Activated B cell treated with CpG ODN at 0.5 μM for 24 hours (primary cell): ENCODE measurements around the gene BRD7. TPM values are rescaled to one million over a fixed set of nuclear protein-coding genes. Genes with fewer than 3 reads are reported as not detected.

Experiments used
- ATAC-seq: fragments of 200-7000 bp; cut with Tn5 transposase; one replicate; pipeline ENCODE4 v1.10.0; 2021; ENCODE audit warnings: low read depth, mild to moderate bottlenecking, moderate library complexity
- CTCF ChIA-PET: fragments of 350-600 bp; sonication (Branson Sonifier 250); formaldehyde crosslinking; loops from one replicate; lab custom pipeline; 2021; ENCODE audit warnings: antibody characterized with exemption; lab: Charles Lee
- POLR2A ChIA-PET: fragments of 350-600 bp; sonication (Branson Sonifier 250); formaldehyde crosslinking; loops from one replicate; lab custom pipeline; 2021; ENCODE audit warnings: antibody characterized with exemption; lab: Charles Lee
- DNase-seq: peaks from one replicate; pipeline ENCODE4 v3.0.0; 2022
- H3K27ac Mint-ChIP-seq: one replicate; pipeline ENCODE4 v1.8.0; 2020; ENCODE audit warnings: mixed read lengths
- H3K27me3 Mint-ChIP-seq: one replicate; pipeline ENCODE4 v1.8.0; 2021; ENCODE audit warnings: mixed read lengths
- H3K36me3 Mint-ChIP-seq: one replicate; pipeline ENCODE4 v1.8.0; 2021; ENCODE audit warnings: low read depth, mixed read lengths
- H3K4me1 Mint-ChIP-seq: one replicate; pipeline ENCODE4 v1.8.0; 2021; ENCODE audit warnings: mixed read lengths
- H3K4me3 Mint-ChIP-seq: one replicate; pipeline ENCODE4 v1.8.0; 2020; ENCODE audit warnings: mild to moderate bottlenecking, mixed read lengths
- H3K9me3 Mint-ChIP-seq: one replicate; pipeline ENCODE4 v1.8.0; 2020; ENCODE audit warnings: mixed read lengths
- intact Hi-C: fragments of 100-400 bp; cut with micrococcal nuclease; formaldehyde crosslinking; loops from one replicate; pipeline ENCODE4 v1.15.1; 2024
- total RNA-seq: library from RNA; stranded (reverse); gene quantifications from 2 replicates; pipeline ENCODE4 v1.2.3, GENCODE V29; 2022
- TF ChIP-seq, protein P1 (sequence below): fragments of 200-600 bp; IDR thresholded peaks from one replicate; pipeline ENCODE4 v1.8.0; 2022; ENCODE audit warnings: antibody characterized with exemption, mild to moderate bottlenecking

Gene BRD7
- total RNA-seq, 1 donor from 2014 or later: 65.2 TPM

DNA sequence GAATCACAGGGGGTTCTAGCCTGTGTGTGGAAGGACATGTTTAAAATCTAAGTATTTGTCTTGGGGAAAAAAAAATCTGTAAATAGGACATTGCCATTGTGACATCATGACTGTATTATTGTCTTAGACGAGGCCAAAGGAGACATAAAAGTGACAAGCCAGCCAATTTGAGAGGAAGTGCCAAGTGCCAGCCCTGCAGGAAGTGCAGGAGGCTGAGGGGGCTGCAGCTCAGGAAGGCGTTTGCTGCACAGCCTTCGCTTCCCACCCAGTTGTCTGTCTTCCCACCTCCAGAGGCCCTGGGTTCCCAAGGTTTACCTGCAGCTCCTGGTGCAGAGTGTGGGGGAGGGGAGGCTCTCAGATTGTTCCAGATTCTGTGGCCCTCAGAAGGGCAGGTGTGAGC lies 101.1 kb downstream of the BRD7 start:
- ATAC-seq: no peak
- Mint-ChIP-seq H3K4me3 (peak overlapping the region; percentile 84), H3K9me3 (no peaks in the 10 kb centered on the region), H3K4me1 (peaks cover 78% of the 10 kb centered on the region), H3K36me3 (no peaks in the 10 kb centered on the region), H3K27ac (peak overlapping the region; percentile 90), H3K27me3 (no peaks in the 10 kb centered on the region)
- TF ChIP-seq, protein P1, sequence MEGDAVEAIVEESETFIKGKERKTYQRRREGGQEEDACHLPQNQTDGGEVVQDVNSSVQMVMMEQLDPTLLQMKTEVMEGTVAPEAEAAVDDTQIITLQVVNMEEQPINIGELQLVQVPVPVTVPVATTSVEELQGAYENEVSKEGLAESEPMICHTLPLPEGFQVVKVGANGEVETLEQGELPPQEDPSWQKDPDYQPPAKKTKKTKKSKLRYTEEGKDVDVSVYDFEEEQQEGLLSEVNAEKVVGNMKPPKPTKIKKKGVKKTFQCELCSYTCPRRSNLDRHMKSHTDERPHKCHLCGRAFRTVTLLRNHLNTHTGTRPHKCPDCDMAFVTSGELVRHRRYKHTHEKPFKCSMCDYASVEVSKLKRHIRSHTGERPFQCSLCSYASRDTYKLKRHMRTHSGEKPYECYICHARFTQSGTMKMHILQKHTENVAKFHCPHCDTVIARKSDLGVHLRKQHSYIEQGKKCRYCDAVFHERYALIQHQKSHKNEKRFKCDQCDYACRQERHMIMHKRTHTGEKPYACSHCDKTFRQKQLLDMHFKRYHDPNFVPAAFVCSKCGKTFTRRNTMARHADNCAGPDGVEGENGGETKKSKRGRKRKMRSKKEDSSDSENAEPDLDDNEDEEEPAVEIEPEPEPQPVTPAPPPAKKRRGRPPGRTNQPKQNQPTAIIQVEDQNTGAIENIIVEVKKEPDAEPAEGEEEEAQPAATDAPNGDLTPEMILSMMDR: no peak
- DNase-seq: no peak
- POLR2A ChIA-PET: interaction anchor here (1.2 to 14.8 kb wide), 2 partner anchors 13 to 201 kb away, joined by 3 to 244 read pairs; no protein-coding TSS in a partner anchor
- CTCF ChIA-PET: interaction anchor here (3.2 kb wide), 1 partner anchor 17 kb away, joined by 10 read pairs; no protein-coding TSS in a partner anchor
- intact Hi-C loops: no loop called here

DNA sequence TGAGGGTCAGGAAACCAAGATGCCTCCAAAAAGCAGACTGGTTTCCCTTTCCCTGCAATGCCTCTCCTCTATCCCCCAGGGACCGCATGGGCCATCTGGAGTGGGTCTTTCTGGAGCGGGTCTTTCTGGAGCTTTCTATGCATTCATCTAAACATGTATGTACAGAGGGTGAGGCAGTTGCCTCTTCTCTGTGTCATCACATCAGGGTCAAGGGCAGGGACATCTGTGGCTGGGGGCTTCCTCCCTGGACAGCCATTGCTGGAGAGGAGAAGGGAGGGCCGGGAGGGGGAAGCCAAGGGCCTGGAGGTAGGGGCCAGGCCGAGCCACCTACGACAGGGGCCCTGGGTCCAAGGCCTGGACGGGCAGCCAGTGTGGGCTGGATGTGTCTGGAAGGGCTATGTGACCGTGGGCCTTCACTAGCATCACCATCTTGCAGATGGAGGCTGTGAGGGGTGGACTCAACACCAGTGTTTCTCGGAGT lies 101.6 kb downstream of the BRD7 start:
- no peak for DNase-seq
- ChIA-PET CTCF (interaction anchor here (3.2 kb wide), 1 partner anchor 17 kb away, joined by 10 read pairs; no protein-coding TSS in a partner anchor), POLR2A (interaction anchor here (14.8 kb wide), 1 partner anchor 13 kb away, joined by 244 read pairs; no protein-coding TSS in a partner anchor)
- H3K36me3 Mint-ChIP-seq: no peaks in the 10 kb centered on the region
- peak overlapping the region; percentile 90 for H3K27ac Mint-ChIP-seq
- TF ChIP-seq, protein P1: no peak
- intact Hi-C loops: no loop called here
- no peaks in the 10 kb centered on the region for H3K9me3 Mint-ChIP-seq
- H3K4me3 Mint-ChIP-seq: peak overlapping the region; percentile 84
- H3K4me1 Mint-ChIP-seq: peaks cover 73% of the 10 kb centered on the region
- H3K27me3 Mint-ChIP-seq: no peaks in the 10 kb centered on the region
- ATAC-seq: no peak

- Mint-ChIP-seq H3K9me3 (no peaks in the 10 kb centered on the region), H3K36me3 (no peaks in the 10 kb centered on the region), H3K27ac (peak within 1 kb of the TSS; percentile 90), H3K27me3 (no peaks in the 10 kb centered on the region), H3K4me1 (peaks cover 70% of the 10 kb centered on the region), H3K4me3 (peak within 1 kb of the TSS; percentile 84)
- peak; percentile 93 for ATAC-seq
- TF ChIP-seq, protein P1: no peak
- CTCF ChIA-PET: interaction anchor here (1.4 to 3.2 kb wide), 2 partner anchors 18 to 60 kb away, joined by 6 to 10 read pairs; no protein-coding TSS in a partner anchor
- intact Hi-C loops: loop anchor here (1.0 kb wide), 4 partner anchors 8 to 88 kb away; no protein-coding TSS in a partner anchor
- POLR2A ChIA-PET: interaction anchor here (14.8 kb wide), 1 partner anchor 14 kb away, joined by 244 read pairs; no protein-coding TSS in a partner anchor
- peak; percentile 61 for DNase-seq
These were observed 102.3 kb downstream of the BRD7 start, which contains the start of gene ADCY7 for GRCh38 chr16:50266337-50267091. Gene ADCY7, plus strand, starts transcription at chr16:50266551. Its CDS starts 21,629 bp downstream, at chr16:50288180.

Other genes starting within 250 kb of the BRD7 start
- 13.0 and 13.2 TPM in 2 replicates for gene TENT4B, start 215.7 kb downstream of the BRD7 start, total RNA-seq
- gene ADCY7, start 102.4 kb downstream of the BRD7 start, total RNA-seq: 109 and 128 TPM in 2 replicates
- 0.49 and 1.5 TPM in 2 replicates for gene NKD1, start 179.4 kb upstream of the BRD7 start, total RNA-seq